IMR-90 (cell line): Measurements from ENCODE around the gene CES1. TPM values are rescaled to one million over a fixed set of nuclear protein-coding genes. Genes with fewer than 3 reads are reported as not detected.

Experiments
- ATAC-seq: fragments of 200-7000 bp; cut with Tn5 transposase; 2 replicates; pipeline ENCODE4 v1.9.1; 2020; ENCODE audit warnings: low read depth, mild to moderate bottlenecking, moderate library complexity
- BruUV-seq: library from RNA; stranded (reverse); fragments of 400-500 nt; replicated peaks from 2 replicates; lab custom pipeline; 2021; lab: Mats Ljungman, UMichigan
- CTCF ChIA-PET: fragments of 300-600 bp; formaldehyde crosslinking; extraction: SDS; loops from one replicate; lab custom pipeline; 2021; ENCODE audit warnings: antibody characterized with exemption; lab: Yijun Ruan, JAX
- POLR2A ChIA-PET: fragments of 300-600 bp; sonication (Branson Sonifier 250); formaldehyde crosslinking; loops from one replicate; lab custom pipeline; 2022; ENCODE audit warnings: antibody characterized with exemption; ENCODE audit not compliant: unreplicated experiment; lab: Charles Lee
- DNase-seq: peaks from one replicate; pipeline ENCODE4 v3.0.0; 2013
- H2AFZ ChIP-seq: replicated peaks from 2 replicates; pipeline ENCODE3; 2013; ENCODE audit warnings: low read length, mild to moderate bottlenecking; ENCODE audit not compliant: poor library complexity
- H2AK5ac ChIP-seq: 2 replicates; pipeline ENCODE4 v1.6.1; 2013; ENCODE audit warnings: low read depth, low read length, inconsistent platforms
- H2AK9ac ChIP-seq: replicated peaks from 2 replicates; pipeline ENCODE3; 2013; ENCODE audit warnings: mild to moderate bottlenecking, low read depth, low read length, moderate library complexity; ENCODE audit not compliant: poor library complexity
- H2BK120ac ChIP-seq: 2 replicates; pipeline ENCODE4 v1.6.1; 2013; ENCODE audit warnings: low read depth, low read length, inconsistent platforms
- H2BK15ac ChIP-seq: 3 replicates; pipeline ENCODE4 v1.6.1; 2013; ENCODE audit warnings: low read depth, low read length, inconsistent platforms
- H2BK20ac ChIP-seq: 2 replicates; pipeline ENCODE4 v1.6.1; 2013; ENCODE audit warnings: low read depth, mild to moderate bottlenecking, inconsistent platforms, low read length, moderate library complexity
- H2BK5ac ChIP-seq: 2 replicates; pipeline ENCODE4 v1.6.1; 2013; ENCODE audit warnings: mild to moderate bottlenecking, low read depth, low read length, inconsistent platforms; ENCODE audit not compliant: poor library complexity, severe bottlenecking
- H3K14ac ChIP-seq: replicated peaks from 2 replicates; pipeline ENCODE4 v1.6.1; 2013; ENCODE audit warnings: low read depth, low read length, inconsistent platforms
- H3K18ac ChIP-seq: 2 replicates; pipeline ENCODE4 v1.6.1; 2013; ENCODE audit warnings: low read depth, low read length, control low read depth
- H3K23ac ChIP-seq: 2 replicates; pipeline ENCODE4 v1.6.1; 2013; ENCODE audit warnings: low read depth, low read length, inconsistent platforms
- H3K27ac ChIP-seq: 2 replicates; pipeline ENCODE4 v1.5.1; 2013; ENCODE audit warnings: mild to moderate bottlenecking, control low read depth, low read length; ENCODE audit not compliant: insufficient read depth
- H3K27me3 ChIP-seq: 2 replicates; pipeline ENCODE4 v1.6.1; 2013; ENCODE audit warnings: low read length; ENCODE audit not compliant: control insufficient read depth, insufficient read depth
- H3K36me3 ChIP-seq: 2 replicates; pipeline ENCODE4 v1.6.1; 2013; ENCODE audit warnings: low read length, mixed read lengths; ENCODE audit not compliant: control insufficient read depth, insufficient read depth
- H3K4ac ChIP-seq: 2 replicates; pipeline ENCODE4 v1.6.1; 2013; ENCODE audit warnings: low read depth, low read length, inconsistent platforms
- H3K4me1 ChIP-seq: 2 replicates; pipeline ENCODE4 v1.6.1; 2013; ENCODE audit warnings: low read length, mixed read lengths; ENCODE audit not compliant: control insufficient read depth, insufficient read depth
- H3K4me2 ChIP-seq: 2 replicates; pipeline ENCODE4 v1.6.1; 2013; ENCODE audit warnings: low read depth, mild to moderate bottlenecking, control low read depth, low read length, moderate library complexity
- H3K4me3 ChIP-seq: 2 replicates; pipeline ENCODE4 v1.5.1; 2013; ENCODE audit warnings: low read depth, mild to moderate bottlenecking, control low read depth, low read length, moderate library complexity; ENCODE audit not compliant: insufficient read depth
- H3K56ac ChIP-seq: 2 replicates; pipeline ENCODE4 v1.6.1; 2013; ENCODE audit warnings: low read length, inconsistent platforms; ENCODE audit not compliant: insufficient read depth; ENCODE audit errors: extremely low read depth
- H3K79me1 ChIP-seq, 2 experiments: 2 replicates each; pipeline ENCODE4 v1.6.1; 2013; ENCODE audit warnings: low read length in 2 of 2, inconsistent platforms in 1 of 2, low read depth in 1 of 2
- H3K9ac ChIP-seq: 2 replicates; pipeline ENCODE4 v1.6.1; 2013; ENCODE audit warnings: low read depth, low read length, control low read depth
- H3K9me1 ChIP-seq: 2 replicates; pipeline ENCODE4 v1.6.1; 2013; ENCODE audit warnings: low read length, inconsistent platforms; ENCODE audit not compliant: insufficient read depth
- H3K9me3 ChIP-seq: 2 replicates; pipeline ENCODE4 v1.6.1; 2013; ENCODE audit warnings: low read length; ENCODE audit not compliant: control insufficient read depth, insufficient read depth
- H4K20me1 ChIP-seq: 2 replicates; pipeline ENCODE4 v1.6.1; 2013; ENCODE audit warnings: low read length, inconsistent platforms; ENCODE audit not compliant: insufficient read depth
- H4K5ac ChIP-seq: 2 replicates; pipeline ENCODE4 v1.6.1; 2013; ENCODE audit warnings: mild to moderate bottlenecking, low read depth, low read length, control low read depth
- H4K8ac ChIP-seq, 2 experiments: 2 replicates each; pipeline ENCODE4 v1.6.1; 2013; ENCODE audit warnings: low read depth in 2 of 2, low read length in 2 of 2, control low read depth in 1 of 2, inconsistent platforms in 1 of 2
- H4K91ac ChIP-seq: 2 replicates; pipeline ENCODE4 v1.6.1; 2013; ENCODE audit warnings: low read depth, low read length, inconsistent platforms; ENCODE audit not compliant: insufficient read depth
- CHD1 ChIP-seq: IDR thresholded peaks from 2 replicates; pipeline ENCODE4 v1.6.1; 2012; ENCODE audit warnings: low read depth, low read length, improper control_type of control experiment
- FOS ChIP-seq: fragments of 150-350 bp; IDR thresholded peaks from 2 replicates; pipeline ENCODE4 v1.6.1; 2016; ENCODE audit warnings: low read depth, low read length
- NFE2L2 ChIP-seq: fragments of 150-350 bp; IDR thresholded peaks from 2 replicates; pipeline ENCODE4 v1.6.1; 2016; ENCODE audit warnings: low read depth, mild to moderate bottlenecking, low read length
- POLR2A ChIP-seq: IDR thresholded peaks from 2 replicates; pipeline ENCODE4 v1.6.1; 2012; ENCODE audit warnings: mild to moderate bottlenecking, low read depth, low read length
- WGBS, 2 experiments: methylation state at CpG; one replicate each; pipeline versions ENCODE4 v1.1.5 to v1.1.7; 2013; ENCODE audit warnings: missing lambda C conversion rate in 2 of 2; ENCODE audit not compliant: insufficient read length in 1 of 2; ENCODE audit errors: extremely low coverage in 2 of 2; 5-methylcytosine and 5-hydroxymethylcytosine counted together
- dilution Hi-C: fragments of 300-500 bp; cut with HindIII; formaldehyde crosslinking; loops from one replicate; pipeline ENCODE4 v1.14.3; 2018; ENCODE audit warnings: low sequenced_read_pairs; ENCODE audit not compliant: unreplicated experiment
- in situ Hi-C: fragments of 300-500 bp; cut with MboI; formaldehyde crosslinking; loops from 3 replicates; pipeline ENCODE4 v1.14.3; 2019; ENCODE audit warnings: low sequenced_read_pairs, inconsistent platforms, mixed read lengths
- intact Hi-C: fragments of 100-400 bp; cut with micrococcal nuclease; formaldehyde crosslinking; loops from 2 replicates; pipeline ENCODE4 v1.10.0; 2022
- polyA plus RNA-seq, 3 experiments: library from polyadenylated mRNA; depleted of rRNA; stranded (reverse); fragments of >200 nt; gene quantifications; 2 replicates each; pipeline ENCODE4 v1.2.3, GENCODE V29; 2012; ENCODE audit warnings: low replicate concordance in 1 of 3
- total RNA-seq: library from RNA; depleted of rRNA; stranded (reverse); fragments of >200 nt; gene quantifications from 2 replicates; pipeline ENCODE4 v1.2.3, GENCODE V29; 2012

CES1 gene
- total and polyA plus RNA-seq, 2 of the 4 experiments (the other 2 are of a cell fraction) = 0.03 TPM; not detected in 1

DNA sequence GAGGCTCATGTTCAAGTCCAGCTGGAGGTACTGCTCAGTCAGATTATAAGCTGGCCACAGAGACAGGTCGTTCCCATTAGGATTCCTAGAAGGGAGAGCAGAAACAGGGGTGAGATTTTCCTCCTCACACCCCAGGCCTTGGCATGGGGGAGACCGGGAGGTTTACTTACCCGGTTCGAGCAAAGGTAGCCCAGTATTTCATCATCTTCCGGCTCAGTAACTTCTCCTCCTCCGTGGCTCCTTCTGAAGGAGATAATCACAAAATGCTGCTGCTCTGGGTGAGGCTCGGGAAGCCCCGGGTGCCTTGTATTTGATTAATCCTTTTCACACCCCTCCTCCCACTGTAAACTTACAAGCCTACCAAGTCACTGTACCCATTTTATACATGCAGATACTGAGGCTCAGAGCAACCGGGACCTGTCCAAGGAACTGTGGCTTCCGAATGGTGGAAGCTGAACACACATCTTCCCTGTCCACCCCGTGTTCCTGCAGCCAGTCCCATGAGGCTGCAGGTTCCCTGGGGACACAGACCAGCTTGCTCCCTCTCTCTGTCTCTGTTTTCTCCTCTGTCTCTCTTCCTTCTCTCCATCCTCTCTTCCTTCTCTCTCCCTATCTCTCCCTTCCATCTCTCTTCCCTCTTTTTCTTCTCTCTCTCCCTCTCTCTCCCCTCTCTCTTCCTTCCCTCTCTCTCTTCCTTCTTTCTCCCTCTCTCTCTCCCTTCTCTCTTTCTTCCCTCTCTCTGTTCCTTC, 13.9 kb upstream of the CES1 start:
- H3K27ac ChIP-seq = no peak overlapping the region
- ATAC-seq (no peak), DNase-seq (no peak)
- H3K36me3 ChIP-seq = no peaks in the 10 kb centered on the region
- H3K9me3 ChIP-seq = no peaks in the 10 kb centered on the region
- no peak overlapping the region for H2AK9ac ChIP-seq
- H3K4me2 ChIP-seq = no peak overlapping the region
- no peaks in the 10 kb centered on the region for H4K20me1 ChIP-seq
- H2BK15ac ChIP-seq = no peak overlapping the region
- no peaks in the 10 kb centered on the region for H3K27me3 ChIP-seq
- H3K79me1 ChIP-seq = no peaks in the 10 kb centered on the region
- no peak overlapping the region for H3K18ac ChIP-seq
- H2AFZ ChIP-seq = no peak overlapping the region
- H3K23ac ChIP-seq = no peak overlapping the region
- H3K4ac ChIP-seq = no peak overlapping the region
- dilution Hi-C loops (no loop called here), intact Hi-C loops (no loop called here), in situ Hi-C loops (loop anchor here (10.0 kb wide), 2 partner anchors 302 to 382 kb away; no protein-coding TSS in a partner anchor)
- no peak overlapping the region for H3K4me3 ChIP-seq
- H3K14ac ChIP-seq = no peak overlapping the region
- no TSS peak for BruUV-seq
- no peaks in the 10 kb centered on the region for H3K9me1 ChIP-seq
- no peak overlapping the region for H4K5ac ChIP-seq
- no peak overlapping the region for H3K9ac ChIP-seq
- no peak overlapping the region for H2AK5ac ChIP-seq
- no peak overlapping the region for H2BK20ac ChIP-seq
- H3K4me1 ChIP-seq = no peaks in the 10 kb centered on the region
- no peak overlapping the region for H3K56ac ChIP-seq
- TF ChIP-seq NFE2L2 (no peak), POLR2A (no peak), CHD1 (no peak), FOS (no peak)
- no peak overlapping the region for H4K91ac ChIP-seq
- H2BK120ac ChIP-seq = no peak overlapping the region
- POLR2A ChIA-PET = no interaction called here
- CTCF ChIA-PET = no interaction called here
- no CpG with 5 or more reads among the region's 11 CpGs for WGBS, 2 experiments
- H4K8ac ChIP-seq = no peak overlapping the region
- no peak overlapping the region for H2BK5ac ChIP-seq
